ENCODE measurements around the gene L2HGDH. TPM values are rescaled to one million over a fixed set of nuclear protein-coding genes. Genes with fewer than 3 reads are reported as not detected.

Gene L2HGDH
- polyA plus RNA-seq, 3 donors: 0.11 to 0.86 (median 0.48) TPM

DNA sequence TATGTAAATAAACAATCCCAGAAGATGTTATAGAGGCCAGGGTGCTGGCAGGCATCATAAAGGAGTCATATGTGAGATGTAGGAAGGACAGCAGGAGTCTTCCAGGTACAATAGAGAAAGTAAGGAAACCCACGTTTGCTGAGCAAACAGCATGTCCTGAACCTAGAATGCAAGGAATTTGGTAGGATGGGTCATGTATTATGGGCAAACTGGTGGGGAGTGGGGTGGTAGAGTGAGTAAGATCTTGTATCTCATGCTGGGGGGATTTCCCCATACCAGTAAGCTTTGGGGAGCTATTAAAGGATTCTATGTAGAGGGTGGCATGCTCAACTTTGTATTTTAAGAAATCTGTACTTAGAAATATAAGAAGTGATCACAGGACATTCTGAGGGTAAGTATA, 43.7 kb upstream of the L2HGDH start:
- Histone ChIP-seq H3K4me2 (replicated peaks; ENCODE audit: extremely low read depth, low read length, poor library complexity, severe bottlenecking) (no peak overlapping the region), H3K27me3 (ENCODE audit: control insufficient read depth in 2 of 2, insufficient read depth in 2 of 2, low read length in 2 of 2) (no peaks in the 10 kb centered on the region), H3K4me1 (ENCODE audit: control insufficient read depth in 1 of 2, insufficient read depth in 2 of 2, low read length in 2 of 2) (no peaks in the 10 kb centered on the region), H4K20me1 (ENCODE audit: insufficient read depth, low read length) (no peaks in the 10 kb centered on the region), H3K36me3 (replicated peaks in 1 of 2; ENCODE audit: control insufficient read depth in 1 of 2, insufficient read depth in 2 of 2, low read length in 2 of 2) (peaks cover 0 to 30% of the 10 kb centered on the region in 2 donors), H2AFZ (ENCODE audit: insufficient read depth, low read depth, low read length, poor library complexity, severe bottlenecking) (no peak overlapping the region), H3K79me2 (ENCODE audit: insufficient read depth, low read length) (no peaks in the 10 kb centered on the region), H3K9ac (ENCODE audit: insufficient read depth, low read length, poor library complexity, severe bottlenecking) (no peak overlapping the region), H3K9me3 (replicated peaks in 1 of 2; ENCODE audit: control insufficient read depth in 1 of 2, insufficient read depth in 1 of 2, low read length in 2 of 2) (no peaks in the 10 kb centered on the region), H3K4me3 (replicated peaks in 1 of 3; ENCODE audit: low read depth in 2 of 3, low read length in 3 of 3) (no peak overlapping the region), H3K27ac (ENCODE audit: low read depth in 1 of 2, low read length in 2 of 2) (no peak overlapping the region)
- Mint-ChIP-seq H3K9me3 (peaks cover 0 to 3% (median 0%) of the 10 kb centered on the region in 7 donors), H3K4me3 (no peak overlapping the region), H3K27me3 (ENCODE audit: low read depth in 3 of 3) (peaks cover 0 to 4% (median 0%) of the 10 kb centered on the region in 3 donors), H3K27ac (no peak overlapping the region), H3K36me3 (peaks cover 30 to 38% of the 10 kb centered on the region in 2 donors), H3K4me1 (peaks cover 8% of the 10 kb centered on the region)
- DNase-seq: no peak
- TF ChIP-seq CTCF (IDR thresholded peaks at IDR 0.05): no peak
- 88% methylated on average over 1 of the region's 1 CpG for WGBS (ENCODE audit: insufficient coverage)
- intact Hi-C loops (cut with micrococcal nuclease): no loop called here

- H3K36me3 Mint-ChIP-seq: peaks cover 30 to 38% of the 10 kb centered on the region in 2 donors
- no peaks in the 10 kb centered on the region for H3K27me3 ChIP-seq (ENCODE audit: control insufficient read depth in 2 of 2, insufficient read depth in 2 of 2, low read length in 2 of 2)
- no peak for TF ChIP-seq CTCF (IDR thresholded peaks at IDR 0.05)
- no peaks in the 10 kb centered on the region for H3K4me1 ChIP-seq (ENCODE audit: control insufficient read depth in 1 of 2, insufficient read depth in 2 of 2, low read length in 2 of 2)
- no peaks in the 10 kb centered on the region for H3K9me3 ChIP-seq (replicated peaks in 1 of 2; ENCODE audit: control insufficient read depth in 1 of 2, insufficient read depth in 1 of 2, low read length in 2 of 2)
- DNase-seq: no peak
- no peak overlapping the region for H3K4me2 ChIP-seq (replicated peaks; ENCODE audit: extremely low read depth, low read length, poor library complexity, severe bottlenecking)
- peaks cover 8% of the 10 kb centered on the region for H3K4me1 Mint-ChIP-seq
- H3K27ac ChIP-seq (ENCODE audit: low read depth in 1 of 2, low read length in 2 of 2): no peak overlapping the region
- no peak overlapping the region for H3K9ac ChIP-seq (ENCODE audit: insufficient read depth, low read length, poor library complexity, severe bottlenecking)
- no peak overlapping the region for H3K27ac Mint-ChIP-seq
- H2AFZ ChIP-seq (ENCODE audit: insufficient read depth, low read depth, low read length, poor library complexity, severe bottlenecking): no peak overlapping the region
- no peak overlapping the region for H3K4me3 ChIP-seq (replicated peaks in 1 of 3; ENCODE audit: low read depth in 2 of 3, low read length in 3 of 3)
- no peaks in the 10 kb centered on the region for H4K20me1 ChIP-seq (ENCODE audit: insufficient read depth, low read length)
- H3K9me3 Mint-ChIP-seq: peaks cover 0 to 3% (median 0%) of the 10 kb centered on the region in 7 donors
- H3K79me2 ChIP-seq (ENCODE audit: insufficient read depth, low read length): no peaks in the 10 kb centered on the region
- peaks cover 2 to 4% (median 2%) of the 10 kb centered on the region in 3 donors for H3K27me3 Mint-ChIP-seq (ENCODE audit: low read depth in 3 of 3)
- intact Hi-C loops (cut with micrococcal nuclease): no loop called here
- no CpG with 5 or more reads among the region's 1 CpG for WGBS (ENCODE audit: insufficient coverage)
- peaks cover 0 to 30% of the 10 kb centered on the region in 2 donors for H3K36me3 ChIP-seq (replicated peaks in 1 of 2; ENCODE audit: control insufficient read depth in 1 of 2, insufficient read depth in 2 of 2, low read length in 2 of 2)
- no peak overlapping the region for H3K4me3 Mint-ChIP-seq
Observed at GRCh38 chr14:50354527-50354926, 42.5 kb upstream of the L2HGDH start.
